IgD-negative memory B cell (primary cell): ENCODE data around the gene PRSS57. TPM values are rescaled to one million over a fixed set of nuclear protein-coding genes. Genes with fewer than 3 reads are reported as not detected.
"Not testable (repeated sequence)": the region's sequence is repeated elsewhere in the genome, so short reads cannot be mapped to it uniquely, and the experiment has no call there.

Experiments used
- H3K27ac Mint-ChIP-seq, 3 donors: one replicate each; pipeline ENCODE4 v1.8.0; 2020 to 2022; ENCODE audit warnings: mild to moderate bottlenecking in 3 of 3, mixed read lengths in 3 of 3, moderate library complexity in 1 of 3
- H3K27me3 Mint-ChIP-seq: one replicate; pipeline ENCODE4 v1.8.0; 2021; ENCODE audit warnings: mixed read lengths
- H3K36me3 Mint-ChIP-seq: one replicate; pipeline ENCODE4 v1.8.0; 2020; ENCODE audit warnings: mild to moderate bottlenecking, mixed read lengths
- H3K4me1 Mint-ChIP-seq, 3 donors: one replicate each; pipeline ENCODE4 v1.8.0; 2020 to 2022; ENCODE audit warnings: mixed read lengths in 3 of 3, mild to moderate bottlenecking in 1 of 3
- H3K4me3 Mint-ChIP-seq, 4 donors: one replicate each; pipeline ENCODE4 v1.8.0; 2020 to 2022; ENCODE audit warnings: mild to moderate bottlenecking in 4 of 4, mixed read lengths in 4 of 4, moderate library complexity in 3 of 4
- H3K9me3 Mint-ChIP-seq, 3 donors: one replicate each; pipeline ENCODE4 v1.8.0; 2020 to 2021; ENCODE audit warnings: mixed read lengths in 3 of 3, mild to moderate bottlenecking in 1 of 3
- polyA plus RNA-seq: library from polyadenylated mRNA; unstranded; fragments of 300-500 nt; fragmentation: Illumina TruSeq; gene quantifications from one replicate; pipeline ENCODE4 v1.2.3, GENCODE V29; 2021

The PRSS57 gene
- not detected for polyA plus RNA-seq

- no peak within 1 kb of the TSS for H3K27ac Mint-ChIP-seq
- no peaks in the 10 kb centered on the region for H3K4me1 Mint-ChIP-seq
- peak within 1 kb of the TSS in 1 of 4 donors; percentile 65 for H3K4me3 Mint-ChIP-seq
- H3K27me3 Mint-ChIP-seq, result peaks cover 19% of the 10 kb centered on the region
- no peaks in the 10 kb centered on the region for H3K36me3 Mint-ChIP-seq
- H3K9me3 Mint-ChIP-seq, result no peaks in the 10 kb centered on the region
Measured at GRCh38 chr19:695352-695949, at the start of gene PRSS57. Gene PRSS57 (minus strand): TSS chr19:695452. CDS start chr19:695430, 22 bp downstream.

- Mint-ChIP-seq H3K27ac (peak overlapping the region; percentile 83 to 92 (median 83)), H3K27me3 (peaks cover 4% of the 10 kb centered on the region), H3K36me3 (no peaks in the 10 kb centered on the region), H3K4me3 (peak overlapping the region in 2 of 4 donors; percentile 18 to 27), H3K4me1 (peaks cover 0 to 7% (median 3%) of the 10 kb centered on the region in 3 donors), H3K9me3 (no peaks in the 10 kb centered on the region)
Measured at GRCh38 chr19:743168-743687, 48.0 kb upstream of the PRSS57 start.

- Mint-ChIP-seq H3K4me3 (peak overlapping the region in 1 of 4 donors; percentile 17), H3K36me3 (no peaks in the 10 kb centered on the region), H3K9me3 (no peaks in the 10 kb centered on the region), H3K4me1 (peaks cover 0 to 7% (median 3%) of the 10 kb centered on the region in 3 donors), H3K27me3 (peaks cover 4% of the 10 kb centered on the region), H3K27ac (no peak overlapping the region)
Measured at GRCh38 chr19:742540-743075, 47.4 kb upstream of the PRSS57 start.

GRCh38 chr19:741506-742131 is 46.4 kb upstream of the PRSS57 start:
- Mint-ChIP-seq H3K4me1 (peaks cover 2 to 7% (median 5%) of the 10 kb centered on the region in 3 donors), H3K27me3 (peaks cover 6% of the 10 kb centered on the region), H3K27ac (peak overlapping the region in 1 of 3 donors; percentile 31), H3K9me3 (no peaks in the 10 kb centered on the region), H3K4me3 (peak overlapping the region in 1 of 4 donors; percentile 47), H3K36me3 (no peaks in the 10 kb centered on the region)

GRCh38 chr19:740816-741505 is 45.7 kb upstream of the PRSS57 start:
- not testable (repeated sequence) for H3K36me3 Mint-ChIP-seq, H3K4me1 Mint-ChIP-seq, H3K27me3 Mint-ChIP-seq, H3K9me3 Mint-ChIP-seq
- Mint-ChIP-seq H3K4me3 (peak overlapping the region in 1 of 4 donors; percentile 51), H3K27ac (peak overlapping the region in 1 of 3 donors; percentile 39)

GRCh38 chr19:739998-740715 is 44.9 kb upstream of the PRSS57 start:
- Mint-ChIP-seq H3K9me3 (no peaks in the 10 kb centered on the region), H3K27me3 (peaks cover 6% of the 10 kb centered on the region), H3K4me3 (no peak overlapping the region), H3K36me3 (no peaks in the 10 kb centered on the region), H3K27ac (no peak overlapping the region), H3K4me1 (peaks cover 2 to 7% (median 5%) of the 10 kb centered on the region in 3 donors)

GRCh38 chr19:738509-739128 is 43.4 kb upstream of the PRSS57 start:
- H3K4me3 Mint-ChIP-seq, result no peak overlapping the region
- peaks cover 6 to 12% (median 7%) of the 10 kb centered on the region in 3 donors for H3K4me1 Mint-ChIP-seq
- H3K27ac Mint-ChIP-seq, result peak overlapping the region in 1 of 3 donors; percentile 16
- H3K9me3 Mint-ChIP-seq, result no peaks in the 10 kb centered on the region
- H3K36me3 Mint-ChIP-seq, result peaks cover 2% of the 10 kb centered on the region
- peaks cover 9% of the 10 kb centered on the region for H3K27me3 Mint-ChIP-seq

- H3K27me3 Mint-ChIP-seq, result peaks cover 12% of the 10 kb centered on the region
- no peaks in the 10 kb centered on the region for H3K9me3 Mint-ChIP-seq
- H3K27ac Mint-ChIP-seq, result peak overlapping the region in 1 of 3 donors; percentile 71
- peaks cover 5 to 6% (median 5%) of the 10 kb centered on the region in 3 donors for H3K4me1 Mint-ChIP-seq
- no peak overlapping the region for H3K4me3 Mint-ChIP-seq
- peaks cover 2% of the 10 kb centered on the region for H3K36me3 Mint-ChIP-seq
Measured at GRCh38 chr19:737591-738093, 42.4 kb upstream of the PRSS57 start.

GRCh38 chr19:736125-736524 is 40.9 kb upstream of the PRSS57 start:
- H3K36me3 Mint-ChIP-seq, result peaks cover 2% of the 10 kb centered on the region
- H3K27ac Mint-ChIP-seq, result no peak overlapping the region
- H3K9me3 Mint-ChIP-seq, result no peaks in the 10 kb centered on the region
- H3K4me3 Mint-ChIP-seq, result no peak overlapping the region
- peaks cover 12% of the 10 kb centered on the region for H3K27me3 Mint-ChIP-seq
- H3K4me1 Mint-ChIP-seq, result peaks cover 5 to 6% (median 5%) of the 10 kb centered on the region in 3 donors

- Mint-ChIP-seq H3K27ac (no peak overlapping the region), H3K36me3 (peaks cover 2% of the 10 kb centered on the region)
Measured at GRCh38 chr19:734716-735115, 39.5 kb upstream of the PRSS57 start.

GRCh38 chr19:732148-733069 is 37.2 kb upstream of the PRSS57 start:
- Mint-ChIP-seq H3K4me1 (peaks cover 5 to 7% (median 5%) of the 10 kb centered on the region in 3 donors), H3K27me3 (peaks cover 8% of the 10 kb centered on the region), H3K36me3 (peaks cover 2% of the 10 kb centered on the region), H3K4me3 (peak overlapping the region in 1 of 4 donors; percentile 54), H3K9me3 (no peaks in the 10 kb centered on the region), H3K27ac (peak overlapping the region in 1 of 3 donors; percentile 46)

More at GRCh38 chr19:734716-735115, 39.5 kb upstream of the PRSS57 start:
- Mint-ChIP-seq H3K4me3 (no peak overlapping the region), H3K27me3 (peaks cover 9% of the 10 kb centered on the region), H3K4me1 (peaks cover 5 to 6% (median 5%) of the 10 kb centered on the region in 3 donors), H3K9me3 (no peaks in the 10 kb centered on the region)

GRCh38 chr19:731000-731399 is 35.7 kb upstream of the PRSS57 start:
- peaks cover 3% of the 10 kb centered on the region for H3K36me3 Mint-ChIP-seq
- H3K27ac Mint-ChIP-seq, result no peak overlapping the region
- H3K9me3 Mint-ChIP-seq, result no peaks in the 10 kb centered on the region
- H3K27me3 Mint-ChIP-seq, result peaks cover 6% of the 10 kb centered on the region
- H3K4me1 Mint-ChIP-seq, result peaks cover 4 to 6% (median 5%) of the 10 kb centered on the region in 3 donors
- no peak overlapping the region for H3K4me3 Mint-ChIP-seq
